Activated CD4-positive, CD25-positive, alpha-beta regulatory T cell (primary cell): Measurements from ENCODE around the gene ACOT9.
"Not testable (repeated sequence)": the region's sequence is repeated elsewhere in the genome, so short reads cannot be mapped to it uniquely, and the experiment has no call there.

Experiments
- DNase-seq, 4 experiments: peaks; one replicate each; lab custom pipeline; 2025; lab: John Stamatoyannopoulos, UW

The ACOT9 gene

GRCh38 chrX:23742697-23743622 lies at the start of gene ACOT9:
TSS of gene ACOT9 (minus strand) at chrX:23743276. CDS start at chrX:23743144, 132 bp downstream.
- peak; percentile 5 to 34 (median 19) for DNase-seq

- no peak for DNase-seq
Observed at GRCh38 chrX:23790155-23790497, 47.0 kb upstream of the ACOT9 start.

- DNase-seq: no peak
Observed at GRCh38 chrX:23789386-23790154, 46.5 kb upstream of the ACOT9 start.

- no peak for DNase-seq
Observed at GRCh38 chrX:23788946-23789345, 45.9 kb upstream of the ACOT9 start.

GRCh38 chrX:23788521-23788920 lies 45.4 kb upstream of the ACOT9 start:
- no peak for DNase-seq

GRCh38 chrX:23787745-23788118 lies 44.7 kb upstream of the ACOT9 start:
- DNase-seq: no peak

GRCh38 chrX:23786268-23786815 lies 43.3 kb upstream of the ACOT9 start:
- DNase-seq: no peak

- DNase-seq: no peak
Observed at GRCh38 chrX:23785580-23785979, 42.5 kb upstream of the ACOT9 start.

GRCh38 chrX:23784470-23785331 lies 41.6 kb upstream of the ACOT9 start:
- DNase-seq: no peak

- peak in 1 of 4 experiments; percentile 1 for DNase-seq
Observed at GRCh38 chrX:23783589-23784469, 40.8 kb upstream of the ACOT9 start.

GRCh38 chrX:23782863-23783588 lies 40.0 kb upstream of the ACOT9 start, which contains the start of gene SAT1:
TSS of gene SAT1 (plus strand) at chrX:23783173. CDS start at chrX:23783352, 179 bp downstream.
- peak; percentile 75 to 89 (median 88) for DNase-seq

- no peak for DNase-seq
Observed at GRCh38 chrX:23782455-23782854, 39.4 kb upstream of the ACOT9 start.

- DNase-seq: no peak
Observed at GRCh38 chrX:23779025-23779424, 35.9 kb upstream of the ACOT9 start.

GRCh38 chrX:23776363-23776762 lies 33.3 kb upstream of the ACOT9 start:
- DNase-seq: no peak

- DNase-seq: peak in 2 of 4 experiments; percentile 2 to 6
Observed at GRCh38 chrX:23773601-23774175, 30.6 kb upstream of the ACOT9 start.

- not testable (repeated sequence) for DNase-seq
Observed at GRCh38 chrX:23771086-23771485, 28.0 kb upstream of the ACOT9 start.

GRCh38 chrX:23770142-23770541 lies 27.1 kb upstream of the ACOT9 start:
- no peak for DNase-seq

GRCh38 chrX:23766650-23767551 lies 23.8 kb upstream of the ACOT9 start:
- no peak for DNase-seq

GRCh38 chrX:23765868-23766267 lies 22.8 kb upstream of the ACOT9 start:
- no peak for DNase-seq
